ENCODE data around the gene MCUB.

The MCUB gene

GRCh38 chr4:109729117-109729717 is 169.2 kb downstream of the MCUB start:
- DNase-seq (ENCODE audit: low read depth, low spot score) = no peak

- DNase-seq (ENCODE audit: low read depth, low spot score) = peak; percentile 90
Observed at GRCh38 chr4:109729718-109730618, 169.9 kb downstream of the MCUB start, which contains the start of gene PLA2G12A. Gene PLA2G12A, minus strand, starts transcription at chr4:109730070. Its CDS starts 261 bp downstream, at chr4:109729809.

DNA sequence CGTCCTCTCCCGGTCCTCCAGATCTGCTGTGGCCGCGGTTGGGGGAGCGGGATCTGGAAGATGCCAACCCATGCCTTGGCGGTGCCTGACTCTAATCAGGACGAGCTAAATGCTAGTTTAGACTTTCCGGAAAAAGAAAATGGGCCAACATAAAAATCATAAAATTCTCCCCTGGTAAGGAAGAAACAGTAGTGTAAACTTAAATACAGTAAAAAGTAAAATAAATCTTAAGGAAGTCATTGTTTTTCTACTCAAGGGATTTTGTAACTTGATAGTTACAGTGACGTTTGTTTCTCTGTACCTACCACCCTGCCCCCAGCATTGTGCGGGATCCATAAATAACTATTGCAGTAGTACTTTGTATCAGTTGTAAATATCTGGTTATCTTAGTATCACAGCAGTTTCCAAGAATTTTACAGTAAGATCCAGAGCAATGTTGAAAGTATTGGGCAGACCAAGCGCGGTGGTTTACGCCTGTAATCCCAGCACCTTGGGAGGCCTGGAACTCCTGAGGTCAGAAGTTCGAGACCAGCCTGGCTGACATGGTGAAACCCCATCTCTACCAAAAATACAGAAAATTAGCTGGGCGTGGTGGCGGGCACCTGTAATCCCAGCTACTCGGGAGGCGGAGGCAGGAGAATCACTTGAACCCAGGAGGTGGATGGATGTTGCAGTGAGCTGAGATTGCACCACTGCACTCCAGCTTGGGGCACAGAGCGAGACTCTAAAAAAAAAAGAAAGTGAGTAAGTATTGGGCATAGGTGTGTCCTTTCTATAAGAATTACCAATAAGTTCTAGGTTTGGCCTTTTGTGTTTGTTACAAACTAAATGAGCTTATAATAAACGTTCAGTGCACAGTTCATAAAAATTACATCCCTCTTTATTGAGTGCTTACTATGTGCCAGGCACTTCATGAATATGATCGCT is 170.8 kb downstream of the MCUB start:
- no peak for DNase-seq (ENCODE audit: low read depth, low spot score)

DNA sequence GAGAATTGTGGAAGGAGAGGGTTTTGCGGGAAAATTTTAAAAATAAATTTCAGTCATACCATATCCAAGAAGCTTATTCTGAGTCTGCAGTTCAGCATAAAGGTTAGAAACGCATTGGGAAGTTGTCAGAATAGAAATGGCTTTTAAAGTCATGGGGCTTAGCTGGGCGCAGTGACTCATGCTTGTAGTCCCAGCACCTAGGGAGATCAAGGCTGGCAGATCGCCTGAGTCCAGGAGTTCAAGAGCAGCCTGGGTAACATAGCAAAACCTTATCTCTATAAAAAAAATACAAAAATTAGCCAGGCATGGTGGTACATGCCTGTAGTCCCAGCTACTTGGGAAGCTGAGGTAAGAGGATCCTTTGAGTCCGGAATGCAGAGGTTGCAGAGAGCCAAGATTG is 173.7 kb downstream of the MCUB start:
- DNase-seq (ENCODE audit: low read depth, low spot score) = no peak

DNA sequence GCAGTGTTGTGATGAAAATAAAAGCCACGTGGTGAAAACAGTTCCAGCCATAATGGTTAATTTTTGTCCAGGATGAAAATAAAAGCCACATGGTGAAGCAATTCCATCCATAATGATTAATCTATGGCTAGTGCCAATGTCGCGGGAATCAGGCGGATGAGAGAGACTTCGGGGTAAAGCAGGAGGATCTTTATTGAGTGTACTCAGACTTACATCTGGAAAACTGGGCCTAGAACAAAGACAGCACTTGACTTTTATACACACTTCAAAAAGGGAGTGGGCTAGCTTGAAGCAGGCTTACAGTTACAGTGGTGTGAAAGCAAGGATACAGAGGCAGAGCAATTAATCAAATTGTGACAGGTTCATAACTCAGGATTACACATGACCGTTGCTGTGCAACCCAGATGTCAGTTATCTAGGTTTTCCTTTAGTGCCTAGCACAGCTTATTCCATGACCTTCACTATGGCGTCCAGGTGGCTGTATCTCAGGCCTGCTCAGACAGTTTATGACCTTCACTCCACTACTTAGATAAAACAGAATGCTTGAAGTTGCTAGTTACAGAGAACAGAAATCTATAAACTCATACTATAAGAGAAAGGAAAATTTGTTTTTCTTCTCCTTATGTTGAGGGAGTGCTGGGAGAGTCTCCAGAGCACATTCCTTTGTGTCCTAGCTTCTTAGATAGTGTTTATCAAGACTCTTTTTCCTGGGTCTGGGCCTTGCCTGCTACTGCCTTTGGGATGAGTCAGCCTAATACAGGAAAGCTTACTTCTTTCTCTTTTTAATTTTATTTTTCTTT is 175.7 kb downstream of the MCUB start:
- peak; percentile 14 for DNase-seq (ENCODE audit: low read depth, low spot score)

Measured in ELF-1 (cell line).